GM21576 (cell line): ENCODE measurements around the gene APOBEC4.
A peak's percentile ranks its signal among the peaks of the same experiment; 100 is the strongest.
"Not testable (repeated sequence)": the region's sequence is repeated elsewhere in the genome, so short reads cannot be mapped to it uniquely, and the experiment has no call there.

Experiments
- ATAC-seq: cut with Tn5 transposase; IDR thresholded peaks from one replicate; pipeline ENCODE4 v1.9.1; 2021; ENCODE audit warnings: mild to moderate bottlenecking, moderate library complexity; ENCODE audit not compliant: unreplicated experiment

The APOBEC4 gene

GRCh38 chr1:183635099-183635605, 18.0 kb downstream of the APOBEC4 start:
- peak; percentile 3 for ATAC-seq

- no peak for ATAC-seq
Measured at GRCh38 chr1:183634429-183635065, 18.6 kb downstream of the APOBEC4 start.

GRCh38 chr1:183633676-183634343, 19.3 kb downstream of the APOBEC4 start:
- peak; percentile 45 for ATAC-seq

- no peak for ATAC-seq
Measured at GRCh38 chr1:183632964-183633363, 20.2 kb downstream of the APOBEC4 start.

GRCh38 chr1:183632114-183632513, 21.0 kb downstream of the APOBEC4 start:
- ATAC-seq: no peak

- ATAC-seq: no peak
Measured at GRCh38 chr1:183630748-183631147, 22.4 kb downstream of the APOBEC4 start.

GRCh38 chr1:183628537-183628936, 24.6 kb downstream of the APOBEC4 start:
- ATAC-seq: no peak

GRCh38 chr1:183626236-183626635, 26.9 kb downstream of the APOBEC4 start:
- not testable (repeated sequence) for ATAC-seq

GRCh38 chr1:183622884-183623785, 30.0 kb downstream of the APOBEC4 start:
- peak; percentile 94 for ATAC-seq

GRCh38 chr1:183622013-183622412, 31.1 kb downstream of the APOBEC4 start:
- no peak for ATAC-seq

GRCh38 chr1:183620311-183620710, 32.8 kb downstream of the APOBEC4 start:
- ATAC-seq: no peak

- ATAC-seq: no peak
Measured at GRCh38 chr1:183619781-183620180, 33.3 kb downstream of the APOBEC4 start.

GRCh38 chr1:183618202-183618601, 34.9 kb downstream of the APOBEC4 start:
- ATAC-seq: not testable (repeated sequence)

- not testable (repeated sequence) for ATAC-seq
Measured at GRCh38 chr1:183612975-183613374, 40.1 kb downstream of the APOBEC4 start.

- no peak for ATAC-seq
Measured at GRCh38 chr1:183612407-183612806, 40.7 kb downstream of the APOBEC4 start.

- ATAC-seq: no peak
Measured at GRCh38 chr1:183611021-183611420, 42.1 kb downstream of the APOBEC4 start.

- no peak for ATAC-seq
Measured at GRCh38 chr1:183609759-183610452, 43.2 kb downstream of the APOBEC4 start.

- ATAC-seq: peak; percentile 47
Measured at GRCh38 chr1:183609313-183609712, 43.8 kb downstream of the APOBEC4 start.

- peak; percentile 38 for ATAC-seq
Measured at GRCh38 chr1:183607322-183607980, 45.7 kb downstream of the APOBEC4 start.

- ATAC-seq: no peak
Measured at GRCh38 chr1:183605904-183606303, 47.2 kb downstream of the APOBEC4 start.
